Measurements from ENCODE around the gene USP17L10.
"Not testable (repeated sequence)": the region's sequence is repeated elsewhere in the genome, so short reads cannot be mapped to it uniquely, and the experiment has no call there.

- TF ChIP-seq YY1 (IDR thresholded peaks at IDR 0.05; ENCODE audit: insufficient read depth, insufficient read length); SUZ12 (IDR thresholded peaks at IDR 0.05; ENCODE audit: extremely low read depth, insufficient read depth, insufficient read length): not testable (repeated sequence)
Measured at GRCh38 chr4:9169791-9170459, 40.5 kb upstream of the USP17L10 start, which contains the start of gene FAM90A26.
